HepG2 (cell line): ENCODE data around the gene HES7. TPM values are rescaled to one million over a fixed set of nuclear protein-coding genes. Genes with fewer than 3 reads are reported as not detected.

Experiments
- ETV6 ChIP-seq: sonication (generic); formaldehyde crosslinking; conservative IDR thresholded peaks from 2 replicates; pipeline ENCODE4 v1.4.0; 2020; ENCODE audit warnings: missing genetic modification reagents
- FOXO1 ChIP-seq: sonication (generic); formaldehyde crosslinking; IDR thresholded peaks from 2 replicates; pipeline ENCODE4 v1.4.0; 2020; ENCODE audit warnings: missing genetic modification reagents
- KMT2B ChIP-seq: IDR thresholded peaks from 2 replicates; pipeline ENCODE4 v1.6.1; 2016; ENCODE audit warnings: missing genetic modification reagents, missing compliant biosample characterization
- NFAT5 ChIP-seq: sonication (generic); formaldehyde crosslinking; IDR thresholded peaks from 2 replicates; pipeline ENCODE4 v1.4.0; 2020; ENCODE audit warnings: missing genetic modification reagents
- RXRA ChIP-seq: sonication (generic); formaldehyde crosslinking; IDR thresholded peaks from 2 replicates; pipeline ENCODE4 v1.5.1; 2020; ENCODE audit warnings: missing genetic modification reagents
- YEATS4 ChIP-seq: sonication (generic); formaldehyde crosslinking; IDR thresholded peaks from 2 replicates; pipeline ENCODE4 v1.4.0; 2020; ENCODE audit warnings: missing genetic modification reagents, borderline replicate concordance
- ZNF687 ChIP-seq: sonication (generic); formaldehyde crosslinking; IDR thresholded peaks from 2 replicates; pipeline ENCODE4 v1.5.1; 2020; ENCODE audit warnings: mild to moderate bottlenecking, missing genetic modification reagents, moderate library complexity
- ZZZ3 ChIP-seq: sonication (generic); formaldehyde crosslinking; IDR thresholded peaks from 2 replicates; pipeline ENCODE4 v1.4.0; 2020; ENCODE audit warnings: missing genetic modification reagents, mild to moderate bottlenecking, borderline replicate concordance
- polyA plus RNA-seq, 8 experiments: library from polyadenylated mRNA; depleted of rRNA in 3 of 8; stranded (reverse) in 7 of 8; unstranded in 1 of 8; fragments of >200 nt; fragmentation: Illumina TruSeq in 4 of 8; extraction: Trizol in 4 of 8; gene quantifications; 2 replicates each; pipeline versions ENCODE4 v1.2.1 to v1.2.3, GENCODE V29; 2011 to 2016; ENCODE audit warnings: low read depth in 4 of 8, missing spikeins in 1 of 8, mixed read lengths in 1 of 8; ENCODE audit not compliant: insufficient read depth in 1 of 8
- total RNA-seq, 5 experiments: library from RNA; depleted of rRNA; stranded (reverse); fragments of >200 nt; fragmentation: Illumina TruSeq; extraction: Trizol; gene quantifications; 2 replicates each; pipeline ENCODE4 v1.2.3, GENCODE V29; 2016; ENCODE audit warnings: low read depth in 1 of 5
- TF ChIP-seq, protein P1 (sequence below): sonication (generic); formaldehyde crosslinking; IDR thresholded peaks from one replicate; pipeline ENCODE4 v1.5.1; 2020; ENCODE audit warnings: mild to moderate bottlenecking, missing genetic modification reagents; ENCODE audit errors: not compliant biosample characterization

The HES7 gene
- total and polyA plus RNA-seq, 2 of the 13 experiments (the other 11 are each of a cell fraction or from before 2014, with no cell fraction given): not detected

GRCh38 chr17:8126491-8127066, 2.7 kb upstream of the HES7 start (continued):
- no peak; the same call in 1 of the 2 replicates for TF ChIP-seq ZNF687 (CRISPR knock-in tag)
- no peak for TF ChIP-seq ZZZ3
- no peak for TF ChIP-seq KMT2B (CRISPR knock-in tag)
- no peak for TF ChIP-seq ETV6 (CRISPR knock-in tag)
- TF ChIP-seq RXRA (CRISPR knock-in tag): no peak
- no peak for TF ChIP-seq FOXO1 (CRISPR knock-in tag)
- TF ChIP-seq, protein P1, sequence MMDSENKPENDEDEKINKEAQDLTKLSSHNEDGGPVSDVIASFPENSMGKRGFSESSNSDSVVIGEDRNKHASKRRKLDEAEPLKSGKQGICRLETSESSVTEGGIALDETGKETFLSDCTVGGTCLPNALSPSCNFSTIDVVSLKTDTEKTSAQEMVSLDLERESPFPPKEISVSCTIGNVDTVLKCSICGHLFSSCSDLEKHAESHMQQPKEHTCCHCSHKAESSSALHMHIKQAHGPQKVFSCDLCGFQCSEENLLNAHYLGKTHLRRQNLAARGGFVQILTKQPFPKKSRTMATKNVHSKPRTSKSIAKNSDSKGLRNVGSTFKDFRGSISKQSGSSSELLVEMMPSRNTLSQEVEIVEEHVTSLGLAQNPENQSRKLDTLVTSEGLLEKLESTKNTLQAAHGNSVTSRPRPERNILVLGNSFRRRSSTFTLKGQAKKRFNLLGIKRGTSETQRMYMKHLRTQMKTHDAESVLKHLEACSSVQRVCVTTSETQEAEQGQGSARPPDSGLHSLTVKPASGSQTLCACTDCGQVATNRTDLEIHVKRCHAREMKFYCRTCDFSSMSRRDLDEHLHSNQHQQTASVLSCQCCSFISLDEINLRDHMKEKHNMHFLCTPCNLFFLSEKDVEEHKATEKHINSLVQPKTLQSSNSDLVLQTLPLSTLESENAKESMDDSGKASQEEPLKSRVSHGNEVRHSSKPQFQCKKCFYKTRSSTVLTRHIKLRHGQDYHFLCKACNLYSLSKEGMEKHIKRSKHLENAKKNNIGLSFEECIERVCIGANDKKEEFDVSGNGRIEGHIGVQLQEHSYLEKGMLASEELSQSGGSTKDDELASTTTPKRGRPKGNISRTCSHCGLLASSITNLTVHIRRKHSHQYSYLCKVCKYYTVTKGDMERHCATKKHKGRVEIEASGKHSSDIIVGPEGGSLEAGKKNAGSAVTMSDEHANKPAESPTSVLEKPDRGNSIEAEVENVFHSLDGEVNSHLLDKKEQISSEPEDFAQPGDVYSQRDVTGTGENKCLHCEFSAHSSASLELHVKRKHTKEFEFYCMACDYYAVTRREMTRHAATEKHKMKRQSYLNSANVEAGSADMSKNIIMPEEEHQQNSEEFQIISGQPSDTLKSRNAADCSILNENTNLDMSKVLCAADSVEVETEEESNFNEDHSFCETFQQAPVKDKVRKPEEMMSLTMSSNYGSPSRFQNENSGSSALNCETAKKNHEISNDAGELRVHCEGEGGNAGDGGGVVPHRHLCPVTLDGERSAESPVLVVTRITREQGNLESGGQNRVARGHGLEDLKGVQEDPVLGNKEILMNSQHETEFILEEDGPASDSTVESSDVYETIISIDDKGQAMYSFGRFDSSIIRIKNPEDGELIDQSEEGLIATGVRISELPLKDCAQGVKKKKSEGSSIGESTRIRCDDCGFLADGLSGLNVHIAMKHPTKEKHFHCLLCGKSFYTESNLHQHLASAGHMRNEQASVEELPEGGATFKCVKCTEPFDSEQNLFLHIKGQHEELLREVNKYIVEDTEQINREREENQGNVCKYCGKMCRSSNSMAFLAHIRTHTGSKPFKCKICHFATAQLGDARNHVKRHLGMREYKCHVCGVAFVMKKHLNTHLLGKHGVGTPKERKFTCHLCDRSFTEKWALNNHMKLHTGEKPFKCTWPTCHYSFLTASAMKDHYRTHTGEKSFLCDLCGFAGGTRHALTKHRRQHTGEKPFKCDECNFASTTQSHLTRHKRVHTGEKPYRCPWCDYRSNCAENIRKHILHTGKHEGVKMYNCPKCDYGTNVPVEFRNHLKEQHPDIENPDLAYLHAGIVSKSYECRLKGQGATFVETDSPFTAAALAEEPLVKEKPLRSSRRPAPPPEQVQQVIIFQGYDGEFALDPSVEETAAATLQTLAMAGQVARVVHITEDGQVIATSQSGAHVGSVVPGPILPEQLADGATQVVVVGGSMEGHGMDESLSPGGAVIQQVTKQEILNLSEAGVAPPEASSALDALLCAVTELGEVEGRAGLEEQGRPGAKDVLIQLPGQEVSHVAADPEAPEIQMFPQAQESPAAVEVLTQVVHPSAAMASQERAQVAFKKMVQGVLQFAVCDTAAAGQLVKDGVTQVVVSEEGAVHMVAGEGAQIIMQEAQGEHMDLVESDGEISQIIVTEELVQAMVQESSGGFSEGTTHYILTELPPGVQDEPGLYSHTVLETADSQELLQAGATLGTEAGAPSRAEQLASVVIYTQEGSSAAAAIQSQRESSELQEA (CRISPR knock-in tag): no peak
- TF ChIP-seq YEATS4 (CRISPR knock-in tag): no peak
- no peak for TF ChIP-seq NFAT5
